ENCODE data around the gene KRT3. TPM values are rescaled to one million over a fixed set of nuclear protein-coding genes. Genes with fewer than 3 reads are reported as not detected.

KRT3 gene
- total and polyA plus RNA-seq, 9 of the 15 experiments (the other 6 are each of a cell fraction or from before 2014, with no cell fraction given), result not detected

GRCh38 chr12:52829986-52830770, 34.3 kb upstream of the KRT3 start (continued):
- no peak for TF ChIP-seq CHD7 (IDR thresholded peaks at IDR 0.05; ENCODE audit: low read depth, low read length)
